Skeletal muscle tissue (tissue), 4 donors: ENCODE measurements around the gene ARHGAP1. TPM values are rescaled to one million over a fixed set of nuclear protein-coding genes. Genes with fewer than 3 reads are reported as not detected.

Source experiments
- H3K27ac ChIP-seq: one replicate; pipeline ENCODE4 v1.7.0; 2013; ENCODE audit warnings: mild to moderate bottlenecking, low read depth, low read length, inconsistent platforms
- H3K27me3 ChIP-seq, 3 donors: one replicate each; pipeline ENCODE4 v1.7.0; 2013; ENCODE audit warnings: low read length in 3 of 3; ENCODE audit not compliant: control insufficient read depth in 3 of 3, insufficient read depth in 3 of 3
- H3K36me3 ChIP-seq, 3 donors: one replicate each; pipeline ENCODE4 v1.7.0; 2013; ENCODE audit warnings: low read length in 3 of 3; ENCODE audit not compliant: control insufficient read depth in 3 of 3, insufficient read depth in 3 of 3
- H3K4me1 ChIP-seq, 3 donors: one replicate each; pipeline ENCODE4 v1.7.0; 2013; ENCODE audit warnings: low read length in 3 of 3, mild to moderate bottlenecking in 3 of 3; ENCODE audit not compliant: control insufficient read depth in 3 of 3, insufficient read depth in 3 of 3
- H3K4me3 ChIP-seq, 3 donors: one replicate each; pipeline ENCODE4 v1.7.0; 2013; ENCODE audit warnings: low read length in 3 of 3
- H3K9ac ChIP-seq, 3 donors: one replicate each; pipeline ENCODE4 v1.7.0; 2013; ENCODE audit warnings: low read length in 3 of 3, mild to moderate bottlenecking in 3 of 3, moderate library complexity in 2 of 3, low read depth in 1 of 3
- H3K9me3 ChIP-seq, 3 donors: one replicate each; pipeline ENCODE4 v1.7.0; 2013; ENCODE audit warnings: low read length in 3 of 3; ENCODE audit not compliant: control insufficient read depth in 3 of 3
- total RNA-seq: library from RNA; depleted of rRNA; stranded (reverse); fragments of >200 nt; gene quantifications from one replicate; pipeline ENCODE4 v1.2.3, GENCODE V29; 2014
- donor health status: Osteomylitis.

The ARHGAP1 gene
- total RNA-seq, 1 donor from 2014 or later: 19.8 TPM

- Histone ChIP-seq H3K27ac (no peak overlapping the region), H3K4me1 (peaks cover 0 to 2% (median 0%) of the 10 kb centered on the region in 3 donors), H3K27me3 (no peaks in the 10 kb centered on the region), H3K9me3 (no peaks in the 10 kb centered on the region), H3K36me3 (peaks cover 7 to 25% (median 22%) of the 10 kb centered on the region in 3 donors), H3K4me3 (no peak overlapping the region), H3K9ac (no peak overlapping the region)
These were observed 66.9 kb downstream of the ARHGAP1 start for GRCh38 chr11:46633291-46634217.

DNA sequence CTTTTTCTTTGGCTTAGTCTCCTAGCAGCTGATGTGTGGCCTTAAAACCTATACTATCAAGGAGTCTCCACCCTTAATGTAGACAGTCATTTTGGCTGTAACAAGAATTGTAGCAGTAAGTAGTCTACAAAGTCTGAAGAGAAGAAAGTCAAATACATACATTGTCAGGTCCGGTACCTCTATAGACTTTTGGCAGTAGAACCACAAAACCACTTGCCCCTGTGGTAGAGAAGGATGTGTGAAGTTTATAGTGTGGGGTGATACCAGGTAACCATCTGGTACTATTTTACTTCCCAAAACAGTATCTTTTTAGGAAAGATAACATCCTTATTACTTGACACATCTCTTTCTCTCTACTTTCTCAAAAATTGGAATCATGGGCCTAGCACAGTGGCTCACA, 67.9 kb downstream of the ARHGAP1 start:
- Histone ChIP-seq H3K27me3 (no peaks in the 10 kb centered on the region), H3K36me3 (peaks cover 7 to 25% (median 22%) of the 10 kb centered on the region in 3 donors), H3K4me1 (peaks cover 0 to 4% (median 0%) of the 10 kb centered on the region in 3 donors), H3K9ac (no peak overlapping the region), H3K27ac (no peak overlapping the region), H3K9me3 (no peaks in the 10 kb centered on the region), H3K4me3 (no peak overlapping the region)

DNA sequence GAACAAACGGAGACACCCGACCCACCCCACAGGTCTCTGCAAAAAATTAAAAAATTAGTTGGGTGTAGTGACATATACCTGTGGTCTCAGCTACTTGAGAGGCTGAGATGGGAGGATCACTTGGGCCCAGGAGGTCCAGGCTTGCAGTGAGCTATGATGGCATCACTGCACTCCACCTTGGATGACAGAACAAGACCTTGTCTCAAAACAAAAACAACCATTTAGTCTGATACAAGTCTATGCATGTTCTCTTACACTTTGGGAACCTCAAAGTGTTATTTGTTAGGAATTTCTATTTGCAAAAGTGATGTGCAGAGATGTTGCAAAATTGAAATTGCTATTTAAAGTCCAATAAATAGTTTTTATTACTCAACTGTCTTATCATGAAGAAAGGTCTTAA, 68.7 kb downstream of the ARHGAP1 start:
- Histone ChIP-seq H3K9ac (no peak overlapping the region), H3K9me3 (no peaks in the 10 kb centered on the region), H3K4me3 (no peak overlapping the region), H3K27ac (no peak overlapping the region), H3K36me3 (peaks cover 7 to 25% (median 22%) of the 10 kb centered on the region in 3 donors), H3K4me1 (peaks cover 0 to 4% (median 0%) of the 10 kb centered on the region in 3 donors), H3K27me3 (no peaks in the 10 kb centered on the region)

GRCh38 chr11:46630237-46630636, 70.2 kb downstream of the ARHGAP1 start:
- Histone ChIP-seq H3K36me3 (peaks cover 14 to 30% (median 22%) of the 10 kb centered on the region in 3 donors), H3K4me1 (peaks cover 0 to 4% (median 0%) of the 10 kb centered on the region in 3 donors), H3K9ac (no peak overlapping the region), H3K9me3 (no peaks in the 10 kb centered on the region), H3K27me3 (no peaks in the 10 kb centered on the region), H3K4me3 (no peak overlapping the region), H3K27ac (no peak overlapping the region)

DNA sequence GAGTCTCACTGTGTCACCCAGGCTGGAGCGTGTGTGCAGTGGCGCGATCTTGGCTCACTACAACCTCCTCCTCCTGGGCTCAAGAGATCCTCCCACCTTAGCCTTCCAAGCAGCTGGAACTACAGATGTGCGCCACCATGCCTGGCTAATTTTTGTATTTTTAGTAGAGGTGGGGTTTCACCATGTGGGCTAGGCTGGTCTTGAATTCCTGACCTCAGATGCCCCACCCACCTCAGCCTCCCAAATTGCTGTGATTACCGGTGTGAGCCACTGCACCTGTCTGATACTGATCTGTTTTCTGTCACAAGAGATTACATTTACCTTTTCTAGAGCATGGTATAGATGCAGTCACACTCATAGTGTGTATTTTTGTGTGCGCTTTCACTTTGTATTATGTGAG, 71.5 kb downstream of the ARHGAP1 start:
- Histone ChIP-seq H3K9me3 (no peaks in the 10 kb centered on the region), H3K27me3 (no peaks in the 10 kb centered on the region), H3K4me3 (no peak overlapping the region), H3K36me3 (peaks cover 14 to 31% (median 27%) of the 10 kb centered on the region in 3 donors), H3K4me1 (peaks cover 0 to 4% (median 0%) of the 10 kb centered on the region in 3 donors), H3K27ac (no peak overlapping the region), H3K9ac (no peak overlapping the region)

Other genes with a start within 250 kb of the ARHGAP1 start
- gene AMBRA1, start 106.6 kb downstream of the ARHGAP1 start, total RNA-seq: 17.7 TPM
- gene HARBI1, start 83.4 kb downstream of the ARHGAP1 start, total RNA-seq: 4.7 TPM
- 30.8 TPM for gene ATG13, start 83.1 kb downstream of the ARHGAP1 start, total RNA-seq
- 5.7 TPM for gene ZNF408, start 412 bp upstream of the ARHGAP1 start, total RNA-seq
- 0.52 TPM for gene F2, start 18.6 kb upstream of the ARHGAP1 start, total RNA-seq
- 58.5 TPM for gene CKAP5, start 145.7 kb upstream of the ARHGAP1 start, total RNA-seq
- 8.9 TPM for gene LRP4, start 217.9 kb upstream of the ARHGAP1 start, total RNA-seq
- 16.7 TPM for gene CSTPP1, start 236.1 kb upstream of the ARHGAP1 start, total RNA-seq